ENCODE measurements around the gene COX6A1. TPM values are rescaled to one million over a fixed set of nuclear protein-coding genes. Genes with fewer than 3 reads are reported as not detected.
A peak's percentile ranks its signal among the peaks of the same experiment; 100 is the strongest.

Gene COX6A1
- total and polyA plus RNA-seq, 2 of the 13 experiments (the other 11 are each of a cell fraction or from before 2014, with no cell fraction given), result 542 to 673 TPM

GRCh38 chr12:120437735-120438494 is at the start of gene COX6A1 (continued):
- TF ChIP-seq PBX2 (CRISPR knock-in tag; IDR thresholded peaks at IDR 0.05), result no peak
- no peak for TF ChIP-seq PLSCR1 (CRISPR knock-in tag; IDR thresholded peaks at IDR 0.05; ENCODE audit: borderline replicate concordance)
- TF ChIP-seq HOXA7 (CRISPR knock-in tag; IDR thresholded peaks at IDR 0.05), result no peak
- TF ChIP-seq TEAD3 (CRISPR knock-in tag; optimal IDR thresholded peaks at IDR 0.05; ENCODE audit: borderline replicate concordance), result peak; percentile 29
- TF ChIP-seq ZNF784 (CRISPR knock-in tag; IDR thresholded peaks at IDR 0.05; ENCODE audit: borderline replicate concordance), result no peak
- no peak for TF ChIP-seq CHCHD3 (CRISPR knock-in tag; IDR thresholded peaks at IDR 0.05)
- TF ChIP-seq TGIF2 (CRISPR knock-in tag; IDR thresholded peaks at IDR 0.05), result no peak
- no peak for TF ChIP-seq ZMAT3 (CRISPR knock-in tag; conservative IDR thresholded peaks at IDR 0.05)
- no peak for TF ChIP-seq ZNF34 (CRISPR knock-in tag; IDR thresholded peaks at IDR 0.05; ENCODE audit: borderline replicate concordance)
- peak; percentile 77; the same call in 1 of the 2 replicates for TF ChIP-seq CSRNP1 (CRISPR knock-in tag; IDR thresholded peaks at IDR 0.05)
- TF ChIP-seq ZNF709 (CRISPR knock-in tag; IDR thresholded peaks at IDR 0.05), result peak; percentile 59; the same call in 1 of the 2 replicates
- TF ChIP-seq TAF1 (CRISPR knock-in tag; IDR thresholded peaks at IDR 0.05), result peak; percentile 94
- peak; percentile 66 for TF ChIP-seq SP4 (CRISPR knock-in tag; IDR thresholded peaks at IDR 0.05)
- TF ChIP-seq ATF7-NPFF (CRISPR knock-in tag; IDR thresholded peaks at IDR 0.05; ENCODE audit: low read depth), result no peak
- no peak for TF ChIP-seq ZNF615 (CRISPR knock-in tag; IDR thresholded peaks at IDR 0.05; ENCODE audit: borderline replicate concordance)
- TF ChIP-seq ZNF512 (CRISPR knock-in tag; IDR thresholded peaks at IDR 0.05), result no peak
- TF ChIP-seq POGK (CRISPR knock-in tag; conservative IDR thresholded peaks at IDR 0.05), result no peak
- 0 out of 2 replicates have a peak, but pooled peaks have one; percentile 42 for TF ChIP-seq GZF1 (CRISPR knock-in tag; IDR thresholded peaks at IDR 0.05)
- no peak for TF ChIP-seq SYNCRIP (IDR thresholded peaks at IDR 0.05; ENCODE audit: insufficient read depth, low read depth, low read length)

Data from HepG2 (cell line).